ENCODE results near the gene NFATC1.
A peak's percentile ranks its signal among the peaks of the same experiment; 100 is the strongest.

Gene NFATC1

DNA sequence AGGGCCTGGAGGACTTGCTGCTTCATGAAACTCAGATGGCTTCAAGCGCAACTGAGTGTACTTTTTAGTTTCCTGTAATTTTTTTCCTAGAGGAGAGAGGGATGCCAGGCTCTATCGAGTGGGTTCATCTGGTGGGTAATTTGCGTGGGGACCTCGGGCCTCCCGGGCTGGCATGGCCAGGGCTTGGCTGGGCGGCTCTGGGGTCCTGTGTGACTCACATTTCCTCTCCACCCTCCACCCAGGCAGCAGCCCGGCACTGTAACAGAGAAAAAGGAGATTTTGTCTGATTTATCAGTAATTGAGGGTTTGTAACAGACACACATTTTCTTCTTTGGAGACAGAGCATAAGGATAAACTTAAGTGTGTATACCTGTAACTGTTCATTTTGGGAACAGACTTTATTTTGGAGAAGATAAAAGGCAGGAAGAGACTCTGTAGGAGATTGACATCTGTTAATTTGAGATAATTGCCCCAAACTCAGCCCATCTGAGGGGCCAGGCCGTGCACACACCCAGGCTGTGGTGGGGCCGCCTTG is 64.3 kb downstream of the NFATC1 start:
- peak; percentile 78 for DNase-seq

DNA sequence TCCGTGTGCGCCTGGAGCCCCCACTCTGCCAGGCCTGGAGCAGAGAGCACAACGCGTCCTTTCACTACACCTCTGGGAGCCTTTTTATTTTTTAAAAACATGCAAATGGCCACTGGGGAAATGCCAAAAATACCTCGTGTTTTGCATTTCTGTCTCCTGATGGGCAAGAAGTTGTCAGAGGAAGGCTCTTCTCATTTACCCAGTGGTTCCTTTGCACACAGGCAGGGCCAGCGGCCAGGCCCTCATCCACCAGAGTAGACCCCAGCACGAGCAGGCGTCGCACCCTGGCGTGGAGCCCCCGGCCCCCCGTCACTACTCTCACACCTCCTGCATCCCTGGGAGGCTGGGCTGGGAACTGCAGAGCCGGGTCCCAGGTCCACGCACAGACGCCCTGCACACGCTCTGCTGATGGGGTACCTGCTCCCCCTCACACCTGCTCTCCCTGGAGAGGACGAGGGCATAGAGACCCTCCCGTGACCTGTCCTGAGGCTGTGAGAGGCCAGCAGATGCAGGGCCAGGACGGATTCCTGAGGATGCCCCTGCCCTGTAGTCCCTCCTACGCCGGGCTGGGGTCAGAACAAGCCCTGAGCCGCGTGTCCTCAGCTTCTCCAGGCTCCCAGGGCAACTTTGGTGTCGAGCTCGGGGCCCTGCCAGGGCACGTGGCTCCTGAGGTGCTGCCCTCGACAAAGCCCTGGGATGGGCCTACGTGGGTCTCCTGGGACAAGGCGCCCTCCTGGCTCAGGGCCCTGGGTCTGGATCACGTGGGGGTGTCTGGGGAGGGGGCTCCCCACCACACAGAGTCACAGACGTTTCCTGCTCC is 65.0 kb downstream of the NFATC1 start:
- peak; percentile 82 for DNase-seq

DNA sequence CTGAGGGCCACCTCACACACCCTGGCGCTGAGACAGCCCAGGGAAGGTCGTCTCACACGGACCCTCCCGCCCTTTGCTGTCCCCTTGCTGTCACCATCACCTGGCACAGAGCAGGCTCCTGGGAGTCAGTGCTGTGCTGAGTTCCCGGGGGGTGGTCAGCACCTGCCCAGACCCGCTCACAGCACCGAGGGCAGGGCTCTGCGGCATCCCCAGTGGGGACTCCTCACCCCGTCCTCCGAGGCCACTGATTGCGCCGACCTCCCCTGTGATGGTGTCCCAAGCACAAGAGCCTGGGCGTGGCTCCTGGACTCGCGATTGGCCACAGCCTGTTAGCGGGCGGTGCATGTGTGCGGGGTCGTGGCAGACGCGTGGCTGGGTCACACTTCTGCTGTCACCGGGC is 65.9 kb downstream of the NFATC1 start:
- DNase-seq: no peak

DNA sequence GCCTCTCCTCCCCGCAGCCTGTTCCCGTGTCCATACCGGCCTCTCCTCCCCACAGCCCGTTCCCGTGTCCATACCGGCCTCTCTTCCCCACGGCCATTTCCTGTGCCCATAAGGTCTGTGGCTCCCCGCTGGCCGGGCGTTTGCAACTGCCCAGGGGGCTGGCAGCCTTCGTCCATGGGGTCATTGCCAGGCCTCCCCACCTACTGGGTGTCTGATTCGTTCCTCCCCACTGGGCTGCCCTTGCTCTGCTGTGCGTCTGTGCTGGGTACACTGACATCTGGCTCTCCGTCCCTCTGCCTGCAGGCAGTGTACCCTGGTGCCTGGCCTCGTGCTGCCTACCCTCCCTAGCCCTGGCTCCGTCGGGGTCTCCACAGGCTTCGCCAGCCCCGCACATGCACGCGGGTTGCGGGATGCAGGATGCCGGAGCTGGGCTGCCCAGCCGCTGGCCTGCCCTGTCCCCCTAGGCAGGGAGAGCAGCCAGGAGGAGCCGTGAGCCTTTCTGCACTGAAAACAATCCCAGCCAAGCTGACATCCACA is 67.8 kb downstream of the NFATC1 start:
- DNase-seq: no peak

DNA sequence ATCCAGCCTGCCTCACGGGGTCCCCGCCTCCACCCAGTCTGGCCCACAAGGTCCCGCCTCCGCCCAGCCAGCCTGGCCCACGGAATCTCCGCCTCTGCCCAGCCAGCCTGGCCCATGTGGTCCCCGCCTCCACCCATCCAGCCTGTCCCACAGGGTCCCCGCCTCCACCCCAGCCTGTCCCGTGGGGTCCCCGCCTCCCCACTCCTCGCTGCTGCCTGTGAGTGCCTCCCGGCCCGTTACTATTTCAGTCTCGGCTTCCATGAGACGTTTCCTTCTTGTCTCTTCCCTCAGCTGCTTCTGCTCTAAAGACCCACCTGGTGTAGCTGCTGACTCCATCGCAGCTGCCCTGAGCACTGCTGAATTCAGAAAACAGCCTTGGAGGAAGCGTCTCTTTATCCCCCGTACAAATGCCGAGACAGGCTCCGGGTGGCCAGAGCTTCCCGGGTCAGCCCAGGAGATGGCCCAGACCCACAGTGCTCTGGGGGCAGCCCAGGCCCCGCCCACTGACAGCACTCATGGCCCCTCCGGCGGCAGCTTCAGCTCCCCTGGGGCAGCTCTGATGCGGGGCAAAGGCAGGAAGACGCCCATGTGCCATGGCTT is 69.8 kb downstream of the NFATC1 start:
- peak; percentile 75 for DNase-seq

DNA sequence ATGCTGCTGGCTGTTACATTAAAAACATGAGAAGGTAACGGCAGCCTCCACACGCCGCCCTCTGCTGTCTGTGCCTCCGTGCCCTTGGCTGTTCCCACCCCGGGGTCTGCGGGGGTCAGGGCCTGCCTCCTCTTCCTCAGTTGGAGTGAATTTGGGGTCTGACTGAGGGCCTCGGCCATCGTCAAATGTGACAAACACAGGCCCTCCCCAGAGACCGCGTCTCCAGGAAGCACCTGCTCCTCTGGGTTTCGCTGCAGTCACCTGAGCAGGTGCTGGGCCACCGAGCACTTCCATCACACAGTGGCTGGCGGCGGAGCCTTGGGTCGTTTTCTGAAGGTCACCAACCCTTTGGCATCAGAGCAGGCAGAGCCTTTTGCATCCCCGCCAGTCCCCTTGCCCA is 70.9 kb downstream of the NFATC1 start:
- DNase-seq: no peak

DNA sequence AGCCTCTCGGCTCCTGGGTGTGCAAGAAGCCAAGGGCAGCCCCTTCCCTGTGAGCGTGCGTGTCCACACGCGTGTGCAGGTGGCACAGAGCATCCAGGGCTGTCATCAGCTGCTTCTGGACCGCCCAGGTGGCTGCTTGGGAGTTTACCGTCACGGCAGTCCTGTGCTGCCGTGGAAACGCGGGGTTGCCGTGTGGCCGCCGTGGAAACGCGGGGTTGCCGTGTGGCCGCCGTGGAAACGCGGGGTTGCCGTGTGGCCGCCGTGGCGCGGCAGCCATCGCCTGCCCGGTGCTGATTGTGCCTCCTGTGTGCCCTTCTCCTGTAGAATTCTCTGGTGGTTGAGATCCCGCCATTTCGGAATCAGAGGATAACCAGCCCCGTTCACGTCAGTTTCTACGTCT is 71.4 kb downstream of the NFATC1 start:
- no peak for DNase-seq

DNA sequence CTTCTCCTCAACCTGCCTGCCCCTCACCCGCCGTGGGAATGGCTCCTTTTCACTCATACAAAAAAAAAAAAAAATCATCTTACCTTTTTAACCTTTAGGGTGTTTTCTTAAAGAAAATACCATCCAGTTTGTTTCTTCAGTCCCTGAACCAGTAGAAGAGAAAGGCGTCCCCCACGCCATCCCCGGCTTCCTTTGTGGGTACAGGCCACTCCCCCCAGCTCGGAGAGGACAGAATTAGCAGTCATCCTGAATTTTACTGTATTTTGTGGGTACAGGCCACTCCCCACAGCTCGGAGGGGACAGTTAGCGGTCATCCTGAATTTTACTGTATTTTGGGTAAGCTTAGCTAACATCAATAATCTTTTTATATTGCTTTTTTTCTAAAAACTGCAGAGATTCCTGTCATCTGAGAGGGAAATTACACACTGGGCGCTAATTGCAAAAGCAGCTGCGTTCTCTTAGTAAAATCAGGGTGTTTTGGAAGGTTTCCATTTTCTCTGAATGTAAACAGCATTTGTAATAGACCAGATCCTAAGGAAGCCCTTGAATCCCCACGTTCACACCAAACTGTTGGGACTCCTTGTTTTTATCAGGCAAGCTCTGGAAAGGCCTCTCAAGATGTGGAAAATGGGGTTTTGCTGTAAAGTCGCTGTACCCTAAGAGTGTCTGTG is 72.5 kb downstream of the NFATC1 start:
- no peak for DNase-seq

DNA sequence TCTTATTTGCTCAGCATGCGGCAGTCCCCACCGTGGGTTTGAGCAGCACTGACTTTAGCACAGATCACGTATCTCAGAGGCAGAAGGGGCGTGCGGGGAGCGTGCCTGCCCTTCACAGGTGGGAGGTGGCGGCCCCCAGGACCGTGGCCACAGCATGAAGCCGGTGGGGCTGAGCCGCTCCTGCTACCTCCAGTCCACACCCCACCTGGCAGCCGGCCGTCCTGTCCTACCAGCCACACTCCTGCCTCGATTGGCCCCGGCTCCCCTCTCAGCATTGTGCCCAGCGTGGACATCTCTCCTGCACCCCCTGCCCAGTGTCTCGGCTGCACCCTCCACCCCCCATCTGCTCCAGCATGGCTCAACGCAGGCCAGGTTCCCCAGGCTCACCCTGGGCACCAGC is 73.6 kb downstream of the NFATC1 start:
- no peak for DNase-seq

DNA sequence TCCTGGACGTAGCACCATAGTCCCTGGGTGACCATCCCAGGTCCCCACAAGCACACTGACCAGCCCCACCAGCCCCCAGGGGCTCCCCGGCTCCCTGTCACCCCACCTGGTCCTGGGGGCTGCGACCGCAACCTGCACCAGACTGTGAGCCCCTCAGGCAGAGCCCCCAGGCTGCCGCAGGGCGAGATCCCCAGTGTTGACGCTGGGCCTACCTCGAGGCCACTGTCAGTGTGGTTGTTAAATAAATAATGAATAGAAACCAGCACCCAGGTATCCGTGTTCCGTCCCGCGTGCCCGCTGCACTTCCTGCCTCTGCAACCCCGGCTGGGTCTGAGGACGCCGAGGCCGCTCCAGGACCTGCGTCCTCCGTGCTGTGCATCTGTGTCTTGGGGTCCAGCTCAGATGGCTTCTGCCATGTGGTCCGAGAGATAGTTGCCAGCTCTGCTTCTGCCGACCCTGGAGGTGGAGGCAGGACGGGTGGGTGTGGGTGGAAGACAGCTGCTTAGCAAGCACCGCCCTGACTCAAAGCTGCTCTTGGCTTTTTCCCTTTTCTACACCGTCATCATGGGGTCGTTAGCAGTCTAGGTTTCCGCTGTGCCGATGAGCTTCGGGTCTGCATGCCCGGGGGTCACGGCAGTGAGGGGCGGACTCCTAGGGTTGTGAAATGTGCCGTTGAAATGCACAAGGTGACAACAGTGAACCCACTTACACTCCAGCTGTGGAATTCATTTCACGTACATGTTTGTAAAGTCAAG is 74.2 kb downstream of the NFATC1 start:
- no peak for DNase-seq

DNA sequence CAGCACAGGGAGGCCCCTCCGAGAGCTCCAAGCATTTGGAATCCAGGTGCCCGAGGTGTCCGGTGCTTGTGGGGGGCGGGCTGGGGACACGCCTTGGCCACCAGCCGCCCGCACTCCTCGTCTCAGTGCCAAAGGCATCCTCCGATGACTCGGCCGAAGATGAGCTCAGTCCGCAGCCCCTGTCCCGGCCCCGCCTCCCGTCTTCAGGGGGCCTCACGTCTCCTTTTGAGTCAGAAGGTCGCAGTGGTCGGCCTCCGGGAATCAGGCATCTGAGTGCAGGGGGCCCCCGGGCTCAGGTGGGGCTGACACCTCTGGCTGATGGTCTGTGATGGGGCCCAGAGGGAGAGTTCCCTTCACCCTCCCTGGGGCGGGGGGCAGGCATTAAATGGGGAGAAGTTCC is 74.8 kb downstream of the NFATC1 start:
- peak; percentile 76 for DNase-seq

DNA sequence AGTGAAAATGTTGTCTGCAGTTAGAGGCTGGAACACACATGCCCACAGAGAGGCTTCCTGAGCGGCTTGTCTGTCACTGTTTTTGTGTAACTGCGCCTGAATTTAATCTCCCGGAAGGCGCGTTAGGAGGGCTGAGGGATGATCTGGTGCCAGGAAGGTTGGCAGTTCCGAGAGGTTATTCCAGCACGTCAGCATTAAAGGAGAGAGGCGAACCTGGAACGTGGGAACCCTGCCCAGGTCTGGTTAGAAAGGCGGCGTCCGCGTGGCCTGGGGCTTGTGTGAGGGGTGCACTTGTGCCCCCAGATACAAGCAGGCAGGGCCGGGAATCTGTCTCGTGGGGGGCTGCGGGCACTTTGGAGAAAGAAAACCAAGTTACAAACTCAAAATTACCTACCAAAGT is 75.3 kb downstream of the NFATC1 start:
- DNase-seq: no peak

DNA sequence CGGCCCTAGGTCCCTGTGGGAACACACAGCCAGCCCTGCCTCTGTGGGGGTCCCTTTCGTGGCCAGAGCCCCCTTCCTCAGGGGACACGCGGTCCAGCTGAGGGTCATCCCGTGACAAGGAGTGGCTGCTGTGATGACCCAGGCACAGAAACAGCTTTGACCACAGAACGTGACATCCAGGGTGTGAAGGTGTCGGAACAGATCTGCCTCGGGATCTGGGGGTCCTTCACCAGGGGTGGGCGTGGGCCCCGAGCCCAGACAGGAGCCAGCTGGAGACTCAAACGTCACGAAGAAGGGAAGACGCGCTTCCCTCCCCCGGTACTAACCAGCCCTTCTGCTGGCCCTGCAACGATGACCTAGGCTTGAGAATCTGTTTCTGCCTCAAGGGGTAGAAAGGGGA is 75.9 kb downstream of the NFATC1 start:
- no peak for DNase-seq

DNA sequence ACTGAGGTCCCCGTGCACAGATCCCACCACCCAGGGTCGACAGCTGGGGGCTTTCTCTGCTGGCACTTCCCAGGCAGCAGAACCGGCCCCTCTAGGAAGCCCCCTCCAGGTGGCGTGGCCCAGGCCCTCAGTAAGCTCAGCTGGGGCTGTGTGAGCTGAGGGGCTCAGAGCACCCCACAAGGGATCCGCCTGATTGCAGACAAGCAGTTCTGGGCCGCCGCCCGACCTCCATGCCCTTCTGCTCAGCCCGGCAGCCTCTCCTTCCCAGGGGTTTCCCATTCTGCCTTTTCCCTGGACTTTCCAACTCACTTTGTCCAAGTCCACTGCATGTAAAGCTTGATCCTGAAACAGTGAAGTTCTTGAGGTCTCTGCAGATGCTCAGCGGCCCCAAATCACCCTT is 76.4 kb downstream of the NFATC1 start:
- no peak for DNase-seq

DNA sequence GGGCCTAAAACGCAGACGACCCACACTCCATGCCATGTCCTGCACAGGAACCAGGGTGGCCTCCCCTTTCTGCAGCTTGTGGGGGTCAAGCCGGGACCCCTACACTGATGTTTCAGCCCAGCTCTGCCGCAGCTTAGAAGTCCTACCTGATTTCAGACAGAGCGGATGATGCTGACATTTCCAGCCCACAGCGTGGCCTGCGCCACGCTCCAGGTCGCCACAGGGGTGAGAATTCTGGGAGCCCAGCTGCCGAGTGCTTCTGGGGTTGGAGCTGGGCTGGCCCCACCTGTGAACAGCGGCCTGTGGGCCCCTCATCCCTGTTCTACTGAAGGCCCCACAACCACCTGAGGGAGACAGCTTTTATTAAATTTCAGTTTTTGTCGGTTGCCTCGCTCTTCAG is 77.2 kb downstream of the NFATC1 start:
- DNase-seq: no peak

DNA sequence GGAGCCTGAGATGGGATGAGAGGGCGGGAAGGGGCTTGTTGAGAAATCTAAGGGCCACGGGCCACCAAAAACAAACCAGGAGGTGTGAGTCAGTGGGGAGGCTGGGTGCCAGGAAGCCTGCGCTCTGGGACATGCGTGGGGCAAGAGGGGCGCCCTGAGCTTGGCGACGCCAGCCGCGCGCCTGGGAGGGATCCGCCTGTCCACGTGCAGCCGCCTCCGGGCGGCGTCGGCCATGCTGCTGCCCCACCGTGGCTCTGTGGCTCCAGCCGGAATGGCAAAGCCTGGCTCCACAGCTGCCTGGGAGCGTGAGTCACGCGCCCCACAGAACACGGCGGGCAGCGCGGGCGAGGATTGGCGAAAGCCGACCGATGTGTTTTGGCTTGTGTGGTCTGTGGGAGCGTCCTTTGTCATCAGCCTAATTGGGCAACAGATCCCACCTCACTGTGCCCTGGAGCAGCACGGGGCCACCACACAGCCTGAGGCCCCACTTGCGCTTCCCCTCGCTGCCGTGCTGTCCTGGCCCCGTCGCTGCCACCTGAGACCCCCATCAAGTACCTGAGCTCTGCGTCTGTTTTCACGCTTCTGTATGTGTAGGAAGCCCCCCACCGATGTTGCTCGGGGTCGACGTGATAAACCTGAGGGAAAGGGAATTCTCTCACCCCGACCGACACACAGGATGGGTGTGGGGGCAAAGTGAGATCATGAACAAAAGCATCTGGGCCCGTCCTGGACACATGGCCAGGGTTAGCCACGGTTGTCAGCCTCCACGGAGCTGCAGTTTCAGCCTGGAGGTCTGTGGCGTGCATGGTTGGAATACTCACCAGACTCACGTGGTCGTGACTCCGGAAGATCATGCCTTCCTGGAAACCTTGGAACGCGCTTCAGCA is 80.5 kb downstream of the NFATC1 start:
- DNase-seq: no peak

DNA sequence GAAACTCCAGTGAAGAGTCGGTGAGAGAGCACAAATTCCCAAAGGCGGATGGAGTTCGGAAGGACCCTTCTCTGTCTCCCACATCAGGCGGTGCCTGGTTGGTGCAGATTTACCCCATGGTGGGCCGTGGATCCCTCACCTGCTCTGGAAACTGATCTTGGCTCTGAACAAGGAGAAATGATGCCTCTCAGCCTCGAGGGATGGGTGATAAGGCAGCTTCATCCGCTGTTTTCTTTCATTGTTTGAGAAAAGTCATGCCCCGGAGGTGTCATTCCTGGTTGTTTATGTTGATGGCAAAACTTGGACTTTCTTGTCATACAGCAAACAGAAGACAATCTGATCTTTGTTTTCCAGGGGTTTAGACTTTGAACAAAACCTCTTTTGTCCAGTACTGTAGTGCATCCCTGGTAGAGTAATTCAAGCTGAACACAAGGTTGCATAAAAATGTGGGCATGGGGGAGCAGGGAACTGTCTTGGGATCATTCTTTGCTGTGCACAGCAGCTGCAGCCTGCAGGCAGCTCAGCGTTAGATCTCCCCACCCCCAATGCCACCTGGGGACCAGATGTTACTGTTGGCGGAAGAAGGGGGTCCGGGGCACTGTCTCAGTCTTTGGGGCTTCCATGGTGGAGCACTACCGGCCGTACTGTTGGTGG is 81.3 kb downstream of the NFATC1 start:
- DNase-seq: peak; percentile 52

DNA sequence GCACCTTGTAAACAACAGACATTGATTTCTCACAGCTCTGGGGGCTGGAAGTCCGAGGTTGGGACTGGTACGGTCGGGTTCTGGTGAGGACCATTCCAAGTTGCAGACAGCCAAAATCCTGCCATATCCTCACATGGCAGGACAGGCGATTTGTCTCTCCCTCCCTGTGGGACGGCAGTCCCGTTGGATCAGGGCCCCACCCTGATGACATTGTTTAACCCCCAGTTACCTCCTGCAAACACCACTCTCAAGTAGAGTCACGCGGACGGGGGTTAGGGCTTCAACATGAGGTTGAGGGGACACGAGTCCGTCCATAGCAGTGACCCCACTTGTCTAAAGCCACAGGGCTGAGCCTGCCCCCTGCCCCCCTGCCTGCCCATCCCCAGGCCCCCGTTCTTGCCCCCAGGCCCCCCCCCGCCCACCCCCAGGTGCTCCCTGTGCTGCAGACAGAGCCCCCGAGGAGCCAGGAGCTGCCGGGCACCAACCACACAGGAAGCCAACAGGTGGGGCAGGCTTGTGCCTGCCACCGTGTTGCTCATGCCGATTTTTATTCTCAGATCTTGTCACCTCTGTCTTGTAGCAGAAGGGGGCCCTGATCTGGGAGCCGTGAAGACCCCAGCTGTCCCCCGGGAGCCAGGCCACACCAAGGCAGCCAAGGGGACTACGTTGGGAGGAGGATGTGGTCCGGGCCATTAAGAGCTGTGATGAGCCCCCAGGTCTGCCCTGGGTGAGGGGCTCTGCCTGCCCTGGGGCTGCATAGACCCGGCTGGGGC is 82.2 kb downstream of the NFATC1 start:
- DNase-seq: peak; percentile 28

DNA sequence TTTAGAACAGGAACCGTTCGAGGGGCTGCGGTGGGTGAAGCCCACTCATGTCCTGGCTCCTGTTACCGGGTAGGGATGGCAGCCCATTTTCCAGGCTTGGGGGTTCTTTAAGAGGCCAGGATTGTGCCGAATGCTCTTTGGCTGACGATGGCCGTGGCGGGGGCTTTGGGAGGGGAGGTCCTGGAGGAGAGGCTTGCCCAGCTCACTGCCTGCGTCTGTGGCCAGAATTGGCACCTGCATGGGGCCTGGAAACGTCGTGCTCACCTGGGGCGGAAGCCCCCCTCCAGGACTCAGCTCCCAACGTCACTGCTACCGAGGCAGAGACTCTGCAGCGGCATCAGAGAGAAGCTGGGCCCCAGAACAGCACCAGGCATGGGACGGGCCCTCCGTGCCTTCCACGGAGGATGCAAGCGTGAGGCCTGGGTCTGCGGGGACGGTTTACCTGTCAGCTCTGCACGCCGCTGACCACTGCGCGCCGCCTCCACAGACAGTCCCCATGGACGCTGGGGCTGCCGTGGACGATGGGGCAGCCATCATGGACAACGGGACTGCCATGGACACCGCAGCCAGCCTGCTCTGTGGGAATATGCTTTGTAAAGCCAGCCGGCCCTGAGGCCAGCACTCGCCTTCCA is 82.9 kb downstream of the NFATC1 start:
- peak; percentile 50 for DNase-seq
